OCI-LY7 (cell line): Measurements from ENCODE around the gene NME3. TPM values are rescaled to one million over a fixed set of nuclear protein-coding genes. Genes with fewer than 3 reads are reported as not detected.
"Not testable (repeated sequence)": the region's sequence is repeated elsewhere in the genome, so short reads cannot be mapped to it uniquely, and the experiment has no call there.

Experiments used
- BruUV-seq: library from RNA; stranded (reverse); fragments of 400-500 nt; replicated peaks from 2 replicates; lab custom pipeline; 2021; lab: Mats Ljungman, UMichigan
- CTCF ChIA-PET: fragments of 300-600 bp; sonication (Branson Sonifier 250); formaldehyde crosslinking; loops from one replicate; lab custom pipeline; 2022; ENCODE audit warnings: antibody characterized with exemption; ENCODE audit not compliant: unreplicated experiment; lab: Charles Lee
- POLR2A ChIA-PET: fragments of 300-600 bp; sonication (Branson Sonifier 250); formaldehyde crosslinking; loops from one replicate; lab custom pipeline; 2022; ENCODE audit warnings: antibody characterized with exemption; lab: Charles Lee
- DNase-seq: peaks from one replicate; pipeline ENCODE4 v3.0.0-alpha.2; 2015; ENCODE audit warnings: low spot score
- H2AFZ ChIP-seq: fragments of 200-600 bp; sonication (generic), shearing (Covaris generic); 2 replicates; pipeline ENCODE4 v1.6.1; 2014; ENCODE audit warnings: mild to moderate bottlenecking, antibody characterized with exemption, low read length, moderate library complexity
- H3K27ac ChIP-seq: fragments of 200-600 bp; sonication (generic); 2 replicates; pipeline ENCODE4 v1.5.1; 2014; ENCODE audit warnings: mixed run types, low read depth, mild to moderate bottlenecking, moderate library complexity, low read length, inconsistent platforms; ENCODE audit not compliant: poor library complexity, severe bottlenecking
- H3K36me3 ChIP-seq: fragments of 200-600 bp; sonication (generic); 2 replicates; pipeline ENCODE4 v1.6.1; 2014; ENCODE audit warnings: mild to moderate bottlenecking, antibody characterized with exemption, low read length, moderate library complexity, mixed read lengths; ENCODE audit not compliant: insufficient read depth
- H3K4me1 ChIP-seq: fragments of 200-600 bp; sonication (generic); 2 replicates; pipeline ENCODE4 v1.5.1; 2014; ENCODE audit warnings: mild to moderate bottlenecking, low read length; ENCODE audit not compliant: insufficient read depth, poor library complexity, severe bottlenecking
- H3K4me2 ChIP-seq: fragments of 200-600 bp; sonication (generic); 2 replicates; pipeline ENCODE4 v1.6.1; 2014; ENCODE audit warnings: mild to moderate bottlenecking, low read length
- H3K4me3 ChIP-seq: fragments of 200-600 bp; sonication (generic); 2 replicates; pipeline ENCODE4 v1.5.1; 2014; ENCODE audit warnings: mild to moderate bottlenecking, low read depth, low read length; ENCODE audit not compliant: poor library complexity, severe bottlenecking
- H3K79me2 ChIP-seq: fragments of 200-600 bp; sonication (generic); 2 replicates; pipeline ENCODE4 v1.6.1; 2016; ENCODE audit warnings: low read depth, mild to moderate bottlenecking, low read length, moderate library complexity, mixed read lengths; ENCODE audit not compliant: insufficient read depth
- H3K9me2 ChIP-seq: fragments of 200-600 bp; sonication (generic); 2 replicates; pipeline ENCODE4 v1.6.1; 2016; ENCODE audit warnings: mild to moderate bottlenecking, low read length, mixed read lengths; ENCODE audit not compliant: insufficient read depth
- H3K9me3 ChIP-seq: fragments of 200-600 bp; sonication (generic); 2 replicates; pipeline ENCODE4 v1.6.1; 2014; ENCODE audit warnings: mild to moderate bottlenecking, mixed run types, low read length, mixed read lengths
- H4K20me1 ChIP-seq: fragments of 200-600 bp; sonication (generic); 2 replicates; pipeline ENCODE4 v1.6.1; 2014; ENCODE audit warnings: mild to moderate bottlenecking, antibody characterized with exemption, low read length, moderate library complexity, mixed read lengths; ENCODE audit not compliant: insufficient read depth
- CTCF ChIP-seq: fragments of 200-600 bp; sonication (generic); conservative IDR thresholded peaks from 2 replicates; pipeline ENCODE4 v1.5.1; 2014; ENCODE audit warnings: mild to moderate bottlenecking, antibody characterized with exemption, low read length, moderate library complexity, mixed read lengths
- EZH2phosphoT487 ChIP-seq: fragments of 200-600 bp; sonication (generic); IDR thresholded peaks from 2 replicates; pipeline ENCODE4 v1.6.1; 2018; ENCODE audit warnings: low read depth, borderline replicate concordance, mild to moderate bottlenecking, mixed run types, antibody characterized with exemption, low read length, moderate library complexity, mixed read lengths
- intact Hi-C: fragments of 100-400 bp; cut with micrococcal nuclease; formaldehyde crosslinking; loops from one replicate; pipeline ENCODE4 v1.10.0; 2022; ENCODE audit not compliant: unreplicated experiment
- total RNA-seq, 2 experiments: library from RNA; depleted of rRNA in 1 of 2; stranded (reverse); fragments of >200 nt in 1 of 2; shearing (Covaris generic) in 1 of 2; gene quantifications; 2 replicates each; pipeline ENCODE4 v1.2.3, GENCODE V29; 2014 to 2022

NME3 gene
- total RNA-seq, 2 experiments from 2014 or later = 34.8 to 54.5 TPM

GRCh38 chr16:1808691-1809090 is 37.3 kb upstream of the NME3 start:
- no peak overlapping the region for H3K27ac ChIP-seq
- H4K20me1 ChIP-seq = no peaks in the 10 kb centered on the region
- DNase-seq = no peak
- H3K4me3 ChIP-seq = no peak overlapping the region
- no peak for TF ChIP-seq EZH2phosphoT487
- TF ChIP-seq CTCF = no peak
- no peak overlapping the region for H2AFZ ChIP-seq
- no TSS peak for BruUV-seq
- H3K4me2 ChIP-seq = no peak overlapping the region
- no peaks in the 10 kb centered on the region for H3K36me3 ChIP-seq
- intact Hi-C loops = no loop called here
- no peaks in the 10 kb centered on the region for H3K4me1 ChIP-seq
- no peaks in the 10 kb centered on the region for H3K9me3 ChIP-seq
- H3K79me2 ChIP-seq = no peaks in the 10 kb centered on the region
- no peaks in the 10 kb centered on the region for H3K9me2 ChIP-seq
- POLR2A ChIA-PET = no interaction called here
- CTCF ChIA-PET = no interaction called here

- no peaks in the 10 kb centered on the region for H3K9me3 ChIP-seq
- H4K20me1 ChIP-seq = no peaks in the 10 kb centered on the region
- H3K4me2 ChIP-seq = no peak overlapping the region
- H2AFZ ChIP-seq = no peak overlapping the region
- no peaks in the 10 kb centered on the region for H3K36me3 ChIP-seq
- no peaks in the 10 kb centered on the region for H3K9me2 ChIP-seq
- ChIA-PET POLR2A (no interaction called here), CTCF (no interaction called here)
- intact Hi-C loops = no loop called here
- H3K4me3 ChIP-seq = no peak overlapping the region
- BruUV-seq = no TSS peak
- H3K79me2 ChIP-seq = no peaks in the 10 kb centered on the region
- no peak for DNase-seq
- H3K27ac ChIP-seq = no peak overlapping the region
- no peak for TF ChIP-seq EZH2phosphoT487
- no peak for TF ChIP-seq CTCF
- no peaks in the 10 kb centered on the region for H3K4me1 ChIP-seq
Observed at GRCh38 chr16:1807626-1808025, 36.3 kb upstream of the NME3 start.

- H3K4me2 ChIP-seq = no peak overlapping the region
- TF ChIP-seq EZH2phosphoT487 = no peak
- no peak for TF ChIP-seq CTCF
- H2AFZ ChIP-seq = no peak overlapping the region
- H3K9me3 ChIP-seq = peaks cover 27% of the 10 kb centered on the region; the same call in 1 of the 2 replicates
- intact Hi-C loops = no loop called here
- ChIA-PET CTCF (no interaction called here), POLR2A (no interaction called here)
- no peaks in the 10 kb centered on the region; the same call in 1 of the 2 replicates for H3K36me3 ChIP-seq
- BruUV-seq = no TSS peak
- no peaks in the 10 kb centered on the region for H3K79me2 ChIP-seq
- H3K4me1 ChIP-seq = no peaks in the 10 kb centered on the region
- no peaks in the 10 kb centered on the region for H3K9me2 ChIP-seq
- H3K4me3 ChIP-seq = no peak overlapping the region
- DNase-seq = no peak
- no peaks in the 10 kb centered on the region for H4K20me1 ChIP-seq
- H3K27ac ChIP-seq = no peak overlapping the region
Observed at GRCh38 chr16:1800701-1801100, 29.4 kb upstream of the NME3 start.

GRCh38 chr16:1799263-1799662 is 27.9 kb upstream of the NME3 start:
- H3K36me3 ChIP-seq, H4K20me1 ChIP-seq, H3K9me2 ChIP-seq, intact Hi-C loops, BruUV-seq, POLR2A ChIA-PET, H2AFZ ChIP-seq, CTCF ChIA-PET, H3K27ac ChIP-seq, H3K4me1 ChIP-seq, H3K79me2 ChIP-seq, H3K4me3 ChIP-seq, DNase-seq, H3K4me2 ChIP-seq: not testable (repeated sequence)
- H3K9me3 ChIP-seq = peaks cover 27% of the 10 kb centered on the region; the same call in 1 of the 2 replicates
